Muscle of leg (tissue), 11 donors: ENCODE measurements around the gene HSPG2. TPM values are rescaled to one million over a fixed set of nuclear protein-coding genes. Genes with fewer than 3 reads are reported as not detected.
"Not testable (repeated sequence)": the region's sequence is repeated elsewhere in the genome, so short reads cannot be mapped to it uniquely, and the experiment has no call there.

Experiments
- DNase-seq: peaks from one replicate; pipeline ENCODE4 v3.0.0; 2013
- H3K27ac ChIP-seq: one replicate; pipeline ENCODE4 v1.5.1; 2013; ENCODE audit warnings: mild to moderate bottlenecking, low read length, control low read depth
- H3K27me3 ChIP-seq: one replicate; pipeline ENCODE4 v1.6.1; 2013; ENCODE audit warnings: low read length; ENCODE audit not compliant: control insufficient read depth, insufficient read depth
- H3K36me3 ChIP-seq: one replicate; pipeline ENCODE4 v1.6.1; 2013; ENCODE audit warnings: low read length; ENCODE audit not compliant: control insufficient read depth, insufficient read depth
- H3K4me1 ChIP-seq: one replicate; pipeline ENCODE4 v1.6.1; 2013; ENCODE audit warnings: low read length; ENCODE audit not compliant: control insufficient read depth, insufficient read depth
- H3K4me3 ChIP-seq: one replicate; pipeline ENCODE4 v1.5.1; 2013; ENCODE audit warnings: low read length, control low read depth
- H3K9me3 ChIP-seq: replicated peaks from 2 replicates; pipeline ENCODE4 v1.6.1; 2013; ENCODE audit warnings: low read depth, low read length; ENCODE audit not compliant: control insufficient read depth
- WGBS: methylation state at CpG from one replicate; pipeline ENCODE4 v1.1.5; 2013; ENCODE audit warnings: missing lambda C conversion rate; ENCODE audit not compliant: insufficient coverage; 5-methylcytosine and 5-hydroxymethylcytosine counted together
- polyA plus RNA-seq, 8 donors: library from polyadenylated mRNA; unstranded; fragments of 120-200 nt; gene quantifications; one replicate each; pipeline versions ENCODE4 v1.2.1 to v1.2.3, GENCODE V29; 2013; ENCODE audit warnings: inconsistent platforms in 1 of 8, low replicate concordance in 1 of 8; ENCODE audit not compliant: insufficient read length in 8 of 8, insufficient read depth in 1 of 8
- total RNA-seq: library from RNA; stranded (reverse); fragments of 120-200 nt; gene quantifications from one replicate; pipeline ENCODE4 v1.2.4, GENCODE V29; 2013

Gene HSPG2
- total and polyA plus RNA-seq, 9 donors, result 149 to 460 (median 339) TPM

GRCh38 chr1:21793104-21793503 lies 144.0 kb downstream of the HSPG2 start:
- Histone ChIP-seq H3K27me3 (no peaks in the 10 kb centered on the region), H3K27ac (no peak overlapping the region), H3K4me1 (no peaks in the 10 kb centered on the region), H3K36me3 (no peaks in the 10 kb centered on the region), H3K4me3 (no peak overlapping the region), H3K9me3 (peaks cover 6% of the 10 kb centered on the region)
- no peak for DNase-seq
- WGBS, result no CpG with 5 or more reads among the region's 2 CpGs

GRCh38 chr1:21786640-21787039 lies 150.5 kb downstream of the HSPG2 start:
- no peaks in the 10 kb centered on the region for H3K27me3 ChIP-seq
- H3K4me1 ChIP-seq, result peaks cover 2% of the 10 kb centered on the region
- DNase-seq, result no peak
- 83% methylated on average over 2 of the region's 2 CpGs for WGBS
- H3K9me3 ChIP-seq, result no peaks in the 10 kb centered on the region
- no peak overlapping the region for H3K4me3 ChIP-seq
- H3K36me3 ChIP-seq, result no peaks in the 10 kb centered on the region
- no peak overlapping the region for H3K27ac ChIP-seq

DNA sequence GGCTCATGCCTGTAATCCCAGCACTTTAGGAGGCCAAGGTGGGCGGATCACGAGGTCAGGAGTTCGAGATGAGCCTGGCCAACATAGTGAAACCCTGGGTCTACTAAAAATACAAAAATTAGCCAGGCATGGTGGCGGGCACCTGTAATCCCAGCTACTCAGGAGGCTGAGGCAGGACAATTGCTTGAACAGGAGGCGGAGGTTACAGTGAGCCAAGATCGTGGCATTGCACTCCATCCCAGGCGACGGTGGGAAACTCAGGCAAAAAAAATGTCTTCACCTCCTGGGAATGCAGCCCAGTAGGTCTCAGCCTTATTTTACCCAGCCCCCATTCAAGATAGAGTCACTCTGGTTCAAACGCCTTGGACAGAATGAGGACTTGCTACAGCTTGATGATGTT lies 151.3 kb downstream of the HSPG2 start:
- H3K4me3 ChIP-seq, H3K27me3 ChIP-seq, H3K4me1 ChIP-seq, H3K36me3 ChIP-seq, DNase-seq, H3K9me3 ChIP-seq, H3K27ac ChIP-seq: not testable (repeated sequence)
- WGBS, result 89% methylated on average over 9 of the region's 9 CpGs

GRCh38 chr1:21783679-21784603 lies 153.2 kb downstream of the HSPG2 start:
- Histone ChIP-seq H3K36me3 (no peaks in the 10 kb centered on the region), H3K27ac (peak overlapping the region; percentile 100), H3K4me3 (peak overlapping the region; percentile 97), H3K4me1 (peaks cover 8% of the 10 kb centered on the region), H3K27me3 (no peaks in the 10 kb centered on the region), H3K9me3 (no peaks in the 10 kb centered on the region)
- WGBS, result 40% methylated on average over 25 of the region's 32 CpGs
- DNase-seq, result no peak

- H3K4me3 ChIP-seq, result peak within 1 kb of the TSS; percentile 97
- peaks cover 8% of the 10 kb centered on the region for H3K4me1 ChIP-seq
- peaks cover 3% of the 10 kb centered on the region for H3K9me3 ChIP-seq
- peak; percentile 99 for DNase-seq
- H3K36me3 ChIP-seq, result no peaks in the 10 kb centered on the region
- no peaks in the 10 kb centered on the region for H3K27me3 ChIP-seq
- under 1% methylated on average over 73 of the region's 82 CpGs for WGBS
- H3K27ac ChIP-seq, result peak within 1 kb of the TSS; percentile 100
Observed at GRCh38 chr1:21782868-21783678, 154.0 kb downstream of the HSPG2 start, which contains the start of gene USP48. USP48 (minus strand) TSS chr1:21783149; CDS start chr1:21782957, 192 bp downstream.

- Histone ChIP-seq H3K4me1 (peaks cover 8% of the 10 kb centered on the region), H3K9me3 (peaks cover 3% of the 10 kb centered on the region), H3K27me3 (no peaks in the 10 kb centered on the region), H3K4me3 (peak overlapping the region; percentile 97), H3K27ac (peak overlapping the region; percentile 71), H3K36me3 (no peaks in the 10 kb centered on the region)
- 0% methylated on average over 28 of the region's 37 CpGs for WGBS
- peak; percentile 84 for DNase-seq
Observed at GRCh38 chr1:21782349-21782867, 154.7 kb downstream of the HSPG2 start.

- WGBS, result 0% methylated on average over 8 of the region's 17 CpGs
- H3K9me3 ChIP-seq, result peaks cover 3% of the 10 kb centered on the region
Observed at GRCh38 chr1:21781815-21782348, 155.2 kb downstream of the HSPG2 start.

DNA sequence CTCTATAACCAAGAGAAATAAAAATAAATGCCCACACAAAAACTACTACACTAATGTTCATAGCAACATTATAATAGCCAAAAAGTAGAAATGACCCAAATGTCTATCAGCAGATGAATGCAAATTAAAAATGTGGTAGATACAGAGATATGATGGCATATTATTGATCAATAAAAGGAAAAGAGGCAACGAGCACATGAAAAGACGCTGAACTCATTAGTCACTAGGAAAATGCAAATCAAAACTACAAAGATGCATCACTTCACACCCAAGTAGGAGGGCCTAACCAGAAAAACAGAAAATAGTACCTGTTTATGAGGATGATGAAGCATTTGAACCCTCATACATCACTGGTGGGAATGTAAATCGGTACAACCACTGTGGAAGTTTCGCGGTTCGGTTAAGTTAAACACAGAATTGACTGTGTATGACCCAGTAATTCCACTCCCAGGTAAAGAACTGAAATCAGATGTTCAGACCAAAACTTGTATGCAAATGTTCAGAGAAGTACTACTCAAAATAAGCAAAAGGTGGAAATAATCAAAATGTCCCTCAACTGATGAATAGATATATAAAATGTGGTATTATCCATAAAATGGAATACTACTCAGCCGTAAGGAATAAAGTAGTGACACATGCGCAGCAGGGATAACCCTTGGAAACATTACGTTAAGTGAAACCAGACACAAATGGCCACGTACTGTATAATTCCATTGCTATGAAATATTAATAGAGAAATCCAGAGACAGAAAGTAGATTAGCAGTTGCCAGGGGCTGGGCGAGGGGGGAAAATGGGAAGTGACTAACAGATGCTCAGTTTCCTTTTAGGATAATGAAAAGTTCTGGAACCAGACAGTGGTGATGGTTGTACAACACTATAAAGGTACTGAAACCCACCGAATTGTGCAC lies 157.2 kb downstream of the HSPG2 start:
- Histone ChIP-seq H3K4me3 (no peak overlapping the region), H3K27me3 (no peaks in the 10 kb centered on the region), H3K36me3 (no peaks in the 10 kb centered on the region), H3K9me3 (peaks cover 3% of the 10 kb centered on the region), H3K4me1 (peaks cover 8% of the 10 kb centered on the region), H3K27ac (no peak overlapping the region)
- WGBS, result 100% methylated on average over 1 of the region's 12 CpGs
- DNase-seq, result no peak

More at GRCh38 chr1:21781815-21782348, 155.2 kb downstream of the HSPG2 start:
- H3K4me3 ChIP-seq, result peak overlapping the region; percentile 97
- peak overlapping the region; percentile 71 for H3K27ac ChIP-seq
- DNase-seq, result peak; percentile 44
- H3K36me3 ChIP-seq, result no peaks in the 10 kb centered on the region
- H3K27me3 ChIP-seq, result no peaks in the 10 kb centered on the region
- H3K4me1 ChIP-seq, result peaks cover 8% of the 10 kb centered on the region

DNA sequence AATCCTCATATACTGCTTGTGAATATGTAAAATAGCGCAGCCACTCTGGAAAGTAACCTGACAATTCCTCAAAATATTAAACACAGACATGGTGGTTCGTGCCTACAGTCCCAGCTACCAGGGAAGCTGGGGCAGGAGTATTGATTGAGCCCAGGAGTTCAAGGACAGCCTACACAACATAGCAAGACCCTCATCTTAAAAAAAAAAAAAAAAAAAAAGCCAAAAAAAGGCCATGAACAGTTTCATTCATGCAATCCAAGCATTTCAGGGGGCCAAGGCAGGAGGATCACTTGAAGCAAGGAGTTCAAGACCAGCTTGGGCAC lies 158.7 kb downstream of the HSPG2 start:
- no peak for DNase-seq
- H3K27ac ChIP-seq, result no peak overlapping the region
- H3K4me1 ChIP-seq, result peaks cover 6% of the 10 kb centered on the region
- no CpG with 5 or more reads among the region's 2 CpGs for WGBS
- H3K9me3 ChIP-seq, result peaks cover 3% of the 10 kb centered on the region
- H3K4me3 ChIP-seq, result no peak overlapping the region
- H3K27me3 ChIP-seq, result no peaks in the 10 kb centered on the region
- H3K36me3 ChIP-seq, result no peaks in the 10 kb centered on the region
